DOHH2 (cell line): ENCODE data around the gene TAF10.

Experiments
- H3F3A ChIP-seq: fragments of 200-600 bp; sonication (generic), shearing (Covaris generic); 2 replicates; pipeline ENCODE4 v1.6.0; 2016; ENCODE audit warnings: antibody characterized with exemption, mild to moderate bottlenecking; ENCODE audit not compliant: control insufficient read depth, insufficient read depth
- H3K27ac ChIP-seq: fragments of 200-600 bp; sonication (generic); 2 replicates; pipeline ENCODE4 v1.5.1; 2014; ENCODE audit warnings: low read depth, mild to moderate bottlenecking, low read length, moderate library complexity
- H3K27me3 ChIP-seq: fragments of 200-600 bp; sonication (generic); 2 replicates; pipeline ENCODE4 v1.6.1; 2014; ENCODE audit warnings: mild to moderate bottlenecking, low read length, mixed read lengths; ENCODE audit not compliant: control insufficient read depth
- H3K36me3 ChIP-seq: fragments of 200-600 bp; sonication (generic); 2 replicates; pipeline ENCODE4 v1.6.1; 2014; ENCODE audit warnings: mild to moderate bottlenecking, low read length, moderate library complexity, mixed read lengths; ENCODE audit not compliant: control insufficient read depth
- H3K4me1 ChIP-seq: fragments of 200-600 bp; sonication (generic); 2 replicates; pipeline ENCODE4 v1.6.1; 2014; ENCODE audit warnings: mild to moderate bottlenecking, low read length, mixed read lengths; ENCODE audit not compliant: control insufficient read depth
- H3K4me2 ChIP-seq: fragments of 200-600 bp; sonication (generic); 2 replicates; pipeline ENCODE4 v1.6.0; 2014; ENCODE audit warnings: mild to moderate bottlenecking, low read length, moderate library complexity
- H3K4me3 ChIP-seq: fragments of 200-600 bp; sonication (generic); 2 replicates; pipeline ENCODE4 v1.5.1; 2014; ENCODE audit warnings: mild to moderate bottlenecking, low read length, mixed read lengths
- H3K79me2 ChIP-seq: fragments of 200-600 bp; sonication (generic); 2 replicates; pipeline ENCODE4 v1.6.1; 2014; ENCODE audit warnings: mild to moderate bottlenecking, low read length, mixed read lengths; ENCODE audit not compliant: control insufficient read depth
- H3K9me2 ChIP-seq: fragments of 200-600 bp; sonication (generic); replicated peaks from 2 replicates; pipeline ENCODE4 v1.6.1; 2014; ENCODE audit warnings: mild to moderate bottlenecking, low read length, mixed read lengths; ENCODE audit not compliant: control insufficient read depth
- H3K9me3 ChIP-seq: fragments of 200-600 bp; sonication (generic); 2 replicates; pipeline ENCODE4 v1.6.1; 2014; ENCODE audit warnings: antibody characterized with exemption, low read length, mixed read lengths; ENCODE audit not compliant: control insufficient read depth, insufficient read depth
- H4K20me1 ChIP-seq: fragments of 200-600 bp; sonication (generic); 2 replicates; pipeline ENCODE4 v1.6.0; 2014; ENCODE audit warnings: low read depth, mild to moderate bottlenecking, antibody characterized with exemption, low read length, moderate library complexity; ENCODE audit not compliant: control insufficient read depth, insufficient read depth
- CTCF ChIP-seq: fragments of 200-600 bp; sonication (generic); IDR thresholded peaks from one replicate; pipeline ENCODE4 v1.5.1; 2014; ENCODE audit warnings: antibody characterized with exemption, mild to moderate bottlenecking, low read depth, low read length; ENCODE audit not compliant: poor library complexity, severe bottlenecking
- EZH2phosphoT487 ChIP-seq: fragments of 200-600 bp; sonication (generic); IDR thresholded peaks from 2 replicates; pipeline ENCODE4 v1.6.1; 2017; ENCODE audit warnings: borderline replicate concordance, mild to moderate bottlenecking, antibody characterized with exemption, low read length, moderate library complexity, mixed read lengths

TAF10 gene

DNA sequence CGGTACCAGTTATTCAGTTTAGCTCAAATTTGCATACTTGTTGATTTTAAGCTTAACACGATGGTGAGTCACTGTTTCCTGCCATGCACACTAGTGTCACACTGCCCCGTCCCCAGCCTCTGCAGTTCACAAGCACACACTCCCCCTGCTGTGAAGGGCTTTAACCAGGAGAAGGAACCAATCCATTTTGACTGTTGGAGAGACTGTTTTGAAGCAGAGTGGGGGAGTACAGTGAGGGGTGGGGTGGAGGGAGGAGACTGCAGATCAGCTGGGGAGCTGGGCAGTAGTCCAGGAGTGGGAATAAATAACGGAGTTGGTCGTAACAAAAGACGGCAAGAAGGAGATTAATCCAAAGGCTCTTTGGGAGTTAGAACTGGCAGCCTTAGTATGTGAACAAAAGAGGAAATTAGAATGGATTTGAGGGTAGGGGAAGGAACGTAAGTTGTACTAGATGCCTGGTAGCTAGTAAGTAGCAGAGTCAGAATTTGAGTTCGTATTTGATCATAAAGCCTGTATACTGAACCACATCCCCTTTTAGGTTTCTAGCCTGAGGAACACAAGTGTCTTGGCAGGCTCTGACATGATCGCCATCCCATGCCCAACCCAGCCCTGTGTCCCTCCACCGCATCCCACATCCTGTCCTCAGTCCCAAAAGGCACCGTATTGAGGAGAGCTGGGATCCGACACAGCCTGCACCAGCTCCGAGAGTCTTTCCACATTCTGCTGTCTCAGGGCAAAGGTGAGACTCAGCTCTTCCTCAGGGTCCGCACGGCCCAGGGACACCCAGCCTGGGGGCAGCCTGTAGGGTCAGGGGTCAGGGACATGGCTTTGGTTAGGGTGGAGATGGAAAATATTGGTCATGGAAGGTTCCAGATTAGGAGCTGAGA, 6.3 kb upstream of the TAF10 start:
- Histone ChIP-seq H3K9me3 (no peaks in the 10 kb centered on the region), H3K36me3 (no peaks in the 10 kb centered on the region), H4K20me1 (no peaks in the 10 kb centered on the region), H3K27me3 (no peaks in the 10 kb centered on the region), H3K4me2 (peak overlapping the region; percentile 83), H3K27ac (no peak overlapping the region), H3K79me2 (peaks cover 6% of the 10 kb centered on the region), H3K9me2 (no peaks in the 10 kb centered on the region), H3K4me3 (peak overlapping the region; percentile 87), H3F3A (peaks cover 3% of the 10 kb centered on the region; the same call in 1 of the 2 replicates), H3K4me1 (peaks cover 20% of the 10 kb centered on the region)
- no peak for TF ChIP-seq EZH2phosphoT487
- TF ChIP-seq CTCF: no peak

- no peaks in the 10 kb centered on the region for H3K27me3 ChIP-seq
- H3K4me3 ChIP-seq: no peak overlapping the region
- H4K20me1 ChIP-seq: no peaks in the 10 kb centered on the region
- H3K9me2 ChIP-seq: no peaks in the 10 kb centered on the region
- TF ChIP-seq CTCF (no peak), EZH2phosphoT487 (no peak)
- H3K27ac ChIP-seq: no peak overlapping the region
- H3K9me3 ChIP-seq: no peaks in the 10 kb centered on the region
- H3K79me2 ChIP-seq: peaks cover 6% of the 10 kb centered on the region
- peaks cover 5% of the 10 kb centered on the region; the same call in 1 of the 2 replicates for H3F3A ChIP-seq
- H3K4me1 ChIP-seq: peaks cover 29% of the 10 kb centered on the region
- H3K36me3 ChIP-seq: no peaks in the 10 kb centered on the region
- H3K4me2 ChIP-seq: peak overlapping the region; percentile 83; the same call in 1 of the 2 replicates
These were observed 5.3 kb upstream of the TAF10 start for GRCh38 chr11:6617315-6617781.

DNA sequence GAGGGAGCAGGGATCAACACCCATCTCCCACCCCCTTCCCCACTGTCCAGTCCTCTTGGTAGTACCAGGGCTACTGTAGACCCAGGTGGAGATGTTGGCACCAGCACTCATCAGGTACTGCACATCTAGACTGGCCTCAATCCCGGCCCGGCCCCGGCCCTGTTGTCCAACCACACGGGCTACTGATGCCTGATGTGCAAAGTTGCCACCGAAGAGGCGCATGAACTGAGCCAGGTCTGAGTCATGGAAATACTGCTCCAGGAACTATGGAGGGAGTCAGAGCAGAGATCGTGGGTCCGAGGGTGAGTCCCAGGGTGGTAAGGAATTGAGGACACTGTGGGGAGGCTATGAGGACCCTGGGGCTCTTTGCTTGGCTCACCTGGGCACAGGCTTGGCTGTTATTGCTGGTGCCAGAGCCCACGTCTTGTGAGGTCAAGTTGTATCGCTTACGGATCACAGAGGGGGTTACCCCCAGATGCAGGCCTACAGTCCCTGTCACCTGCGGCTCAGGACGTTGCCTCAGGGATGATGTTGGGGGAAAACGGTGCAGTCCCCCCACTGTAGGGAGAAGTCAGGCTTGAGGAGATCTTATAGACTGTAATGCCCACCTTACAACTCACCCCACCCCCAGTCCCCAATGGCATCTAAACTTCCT, 4.7 kb upstream of the TAF10 start:
- Histone ChIP-seq H3K79me2 (peaks cover 7% of the 10 kb centered on the region), H3K36me3 (peaks cover under 1% of the 10 kb centered on the region; the same call in 1 of the 2 replicates), H3K27ac (no peak overlapping the region), H3K9me2 (no peaks in the 10 kb centered on the region), H3F3A (peaks cover 5% of the 10 kb centered on the region; the same call in 1 of the 2 replicates), H3K4me1 (peaks cover 31% of the 10 kb centered on the region), H4K20me1 (no peaks in the 10 kb centered on the region), H3K9me3 (no peaks in the 10 kb centered on the region), H3K4me2 (no peak overlapping the region), H3K4me3 (no peak overlapping the region), H3K27me3 (no peaks in the 10 kb centered on the region)
- no peak for TF ChIP-seq CTCF
- no peak for TF ChIP-seq EZH2phosphoT487
